Activated CD4-positive, alpha-beta T cell treated with anti-CD3 and anti-CD28 coated beads, Interleukin-2, Interleukin-6, amounts not matched to agents 100 ng/mL and 50 ng/mL, durations not matched to agents 16 hours and 8 hours (primary cell): Measurements from ENCODE around the gene CHST10.

ENCODE experiments used
- DNase-seq: peaks from one replicate; pipeline ENCODE4 v3.0.0-alpha.2; 2020

CHST10 gene

DNA sequence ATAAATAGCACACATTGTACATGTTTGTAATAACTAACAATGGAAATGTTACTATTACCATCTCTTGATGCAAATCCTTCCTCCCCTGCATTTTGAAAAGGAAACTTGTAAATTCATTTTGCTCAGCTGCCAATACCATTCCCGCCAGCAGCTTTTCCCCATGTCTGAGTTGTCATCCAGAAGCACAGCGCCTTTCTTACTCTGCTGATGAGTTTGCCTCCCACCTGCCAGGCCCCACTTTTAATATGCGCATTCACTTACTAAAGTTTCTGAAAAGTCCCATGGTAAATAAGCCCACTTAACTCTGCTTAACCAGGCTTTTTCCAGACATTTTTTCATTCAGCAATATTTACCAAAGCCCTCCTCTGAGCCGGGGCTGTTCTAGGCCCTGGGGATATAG lies 3.9 kb downstream of the CHST10 start:
- no peak for DNase-seq

- no peak for DNase-seq
These were observed 4.6 kb downstream of the CHST10 start for GRCh38 chr2:100412881-100413321.

- DNase-seq, result no peak
These were observed 5.0 kb downstream of the CHST10 start for GRCh38 chr2:100412466-100412865.

DNA sequence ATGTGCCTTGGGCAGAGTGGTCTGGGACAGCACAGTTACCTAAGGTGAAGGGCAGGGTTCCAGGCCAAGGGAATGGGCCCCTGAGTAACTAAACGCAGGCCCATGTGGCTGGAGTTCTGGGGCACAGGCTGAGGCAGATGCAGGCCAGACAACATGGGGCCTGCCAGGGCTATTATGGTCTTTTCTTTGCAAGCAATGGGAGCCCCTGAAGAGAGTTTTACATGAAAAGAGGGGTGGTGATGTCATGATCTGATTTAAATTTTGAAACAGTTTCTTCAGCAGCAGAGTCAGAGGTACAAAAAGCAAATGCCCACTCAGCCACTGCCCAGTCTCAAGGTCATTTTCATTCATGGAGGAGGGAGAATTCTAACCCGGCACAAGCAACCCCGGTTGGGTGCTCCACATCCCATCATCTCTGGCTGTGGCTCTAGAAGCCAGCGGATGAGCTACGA lies 5.6 kb downstream of the CHST10 start:
- no peak for DNase-seq

DNA sequence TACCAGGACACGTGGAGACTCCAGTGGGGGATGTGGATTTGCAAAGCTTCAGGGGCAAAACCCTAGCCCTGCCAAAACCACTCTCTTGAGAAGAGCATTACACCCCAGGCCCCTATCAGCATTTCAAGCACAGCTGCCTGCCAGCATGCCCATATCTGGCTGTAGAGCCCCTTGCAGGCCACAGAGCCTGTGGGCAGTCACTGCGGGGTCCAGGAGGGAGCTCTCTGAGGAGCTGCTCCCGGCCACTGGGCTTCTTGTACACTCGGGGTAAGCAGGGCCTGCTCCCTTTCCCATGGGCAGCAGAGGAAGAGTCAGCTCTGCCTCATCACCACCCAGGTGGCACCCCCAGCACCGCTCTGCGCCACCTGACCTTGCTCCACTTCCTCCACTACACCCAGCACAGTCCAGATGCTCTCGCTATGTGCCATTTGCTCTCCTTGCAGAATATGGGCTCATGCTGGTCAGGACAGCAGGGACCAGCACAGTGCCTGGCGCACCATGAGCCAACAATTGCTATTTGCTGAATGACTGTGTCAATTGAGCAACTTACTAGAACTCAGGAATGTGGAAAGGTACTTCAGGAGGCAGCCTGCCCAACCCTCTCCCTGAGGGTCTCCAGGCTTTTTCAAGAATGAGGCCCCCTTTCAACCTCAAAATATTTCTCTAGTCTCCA lies 7.4 kb downstream of the CHST10 start:
- DNase-seq, result no peak

- no peak for DNase-seq
These were observed 8.0 kb downstream of the CHST10 start for GRCh38 chr2:100409461-100409860.

- no peak for DNase-seq
These were observed 8.5 kb downstream of the CHST10 start for GRCh38 chr2:100408941-100409340.

- DNase-seq, result no peak
These were observed 9.4 kb downstream of the CHST10 start for GRCh38 chr2:100408104-100408503.

GRCh38 chr2:100407563-100407962 lies 9.9 kb downstream of the CHST10 start:
- DNase-seq, result no peak

DNA sequence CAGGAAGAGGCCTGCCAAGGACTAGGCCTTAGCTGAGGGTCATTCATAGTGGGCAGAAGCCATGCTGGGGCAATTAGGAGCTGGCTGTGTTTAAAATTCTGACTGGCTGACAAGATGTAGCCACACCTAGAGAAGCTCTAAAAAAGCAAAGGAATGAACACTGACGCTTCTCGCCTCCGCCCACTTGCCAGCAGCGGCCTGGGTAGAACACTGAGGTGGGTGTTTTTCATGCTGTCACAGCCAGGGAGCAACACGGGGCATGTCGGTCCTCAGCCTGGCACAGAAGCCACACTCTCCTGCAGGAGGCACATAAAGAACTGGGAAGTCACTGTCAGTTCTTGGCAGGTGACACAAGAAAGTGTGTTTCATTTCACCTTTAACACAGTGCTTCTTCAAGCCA lies 10.4 kb downstream of the CHST10 start:
- DNase-seq, result no peak

DNA sequence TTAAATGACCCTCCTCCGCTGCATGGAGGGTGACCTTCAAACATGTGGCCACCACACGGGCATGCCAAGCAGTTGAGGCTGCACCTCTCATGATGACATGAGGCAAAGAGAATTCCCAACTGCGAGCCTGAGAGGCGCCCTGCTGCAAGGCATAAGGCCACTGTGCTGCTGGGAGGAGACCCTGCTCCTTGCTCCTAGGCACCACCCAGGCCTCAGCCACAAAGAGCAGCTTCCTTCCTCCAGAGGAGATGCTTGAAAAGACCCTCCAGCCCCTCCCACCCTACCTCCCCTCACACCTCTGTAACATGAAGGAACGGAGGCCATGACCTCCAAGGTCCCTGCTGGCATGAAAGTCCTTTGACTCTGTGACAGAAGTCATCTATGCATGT lies 11.4 kb downstream of the CHST10 start:
- no peak for DNase-seq

DNA sequence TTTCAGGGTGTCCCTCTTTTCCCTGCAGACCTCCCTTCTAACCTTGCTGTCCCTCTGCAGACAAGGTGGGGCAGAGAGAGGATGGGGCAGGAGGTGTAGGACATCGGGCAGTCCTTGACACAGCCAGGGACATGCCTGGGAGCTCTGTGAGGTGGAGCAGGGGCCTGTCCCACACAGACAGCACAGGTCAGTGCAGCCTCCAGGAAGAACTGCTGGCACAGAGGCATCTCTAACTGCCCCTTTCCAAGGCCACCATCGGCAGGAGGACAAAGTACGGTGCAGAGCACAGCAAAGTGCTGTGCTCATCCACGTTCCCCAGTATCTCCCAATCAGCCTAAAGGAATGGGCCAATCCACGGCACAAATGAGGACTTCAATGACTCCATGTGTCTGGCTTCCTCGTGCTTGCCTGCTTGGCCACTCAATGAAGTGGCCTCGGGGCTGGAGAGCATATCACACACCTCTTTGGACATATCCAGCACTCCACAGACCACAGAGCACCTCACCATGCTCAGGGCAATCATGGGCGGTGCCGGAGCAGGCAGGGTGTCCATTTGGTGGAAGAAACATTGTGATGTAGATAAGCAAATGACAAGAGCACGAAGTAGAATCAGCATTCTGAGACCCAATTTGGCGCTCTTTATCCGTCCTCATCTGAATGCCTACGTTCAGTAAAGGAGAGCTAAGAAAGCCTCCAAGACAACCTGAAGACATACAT lies 11.9 kb downstream of the CHST10 start:
- no peak for DNase-seq

GRCh38 chr2:100404411-100404810 lies 13.1 kb downstream of the CHST10 start:
- DNase-seq, result no peak

- no peak for DNase-seq
These were observed 13.7 kb downstream of the CHST10 start for GRCh38 chr2:100403722-100404121.

DNA sequence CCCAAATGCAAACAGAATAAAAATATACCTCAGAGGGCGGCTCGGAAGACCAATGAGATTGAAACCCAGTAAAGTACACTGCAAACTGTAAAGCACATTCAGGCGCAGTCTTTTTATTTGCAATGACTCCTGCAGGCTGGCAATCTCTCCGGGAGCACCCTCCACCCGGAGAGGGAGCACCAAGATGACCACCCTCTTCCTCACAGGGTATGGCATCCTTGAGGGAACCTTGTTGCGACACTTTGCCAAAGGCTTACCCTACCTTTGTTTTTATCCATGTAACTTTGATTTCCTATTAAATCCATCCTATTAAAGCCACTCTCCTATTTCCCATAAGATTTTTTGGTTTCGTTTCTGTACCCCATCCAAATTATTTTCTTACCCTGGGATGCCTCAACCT lies 16.2 kb downstream of the CHST10 start:
- no peak for DNase-seq

DNA sequence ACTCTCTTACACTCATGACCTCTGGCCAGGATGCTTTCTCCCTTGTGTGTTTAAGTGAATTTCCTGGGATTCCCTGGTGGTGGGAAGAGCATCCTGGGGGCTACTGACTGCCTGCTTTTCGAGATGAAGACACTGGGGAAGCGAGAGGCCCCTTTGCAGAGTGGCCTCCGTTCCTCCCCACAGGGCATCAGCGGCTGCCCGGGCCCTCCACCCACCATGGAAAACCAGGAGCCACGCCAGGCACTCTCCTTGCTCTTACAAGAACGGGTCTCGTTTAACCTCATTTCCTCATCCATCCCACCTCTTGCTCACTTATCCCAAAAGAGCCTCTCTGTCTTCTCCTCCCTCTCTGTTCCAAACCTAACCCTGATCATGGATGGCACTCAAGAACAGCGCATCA lies 17.8 kb downstream of the CHST10 start:
- DNase-seq, result no peak

- DNase-seq, result no peak
These were observed 19.5 kb downstream of the CHST10 start for GRCh38 chr2:100397976-100398375.

GRCh38 chr2:100397118-100397860 lies 20.2 kb downstream of the CHST10 start:
- no peak for DNase-seq

DNA sequence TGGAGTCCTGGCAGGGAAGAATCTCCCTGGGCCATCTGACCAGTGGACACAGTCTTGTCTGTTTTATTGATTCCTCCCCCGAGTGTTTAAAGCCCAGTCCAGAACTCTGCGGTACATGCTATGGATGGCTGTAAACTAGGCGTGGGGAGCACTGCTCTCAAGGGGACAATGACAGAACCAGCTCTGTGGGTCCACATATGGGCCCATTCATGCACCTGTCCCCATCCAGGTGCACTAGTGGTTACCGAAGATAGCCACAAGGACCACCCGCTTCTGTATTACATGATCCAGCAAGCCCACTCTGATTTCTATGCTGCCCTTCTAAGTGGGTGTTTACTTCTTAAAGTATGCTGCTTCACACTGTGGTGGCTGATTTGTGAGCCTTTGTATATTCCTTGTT lies 21.0 kb downstream of the CHST10 start:
- no peak for DNase-seq

DNA sequence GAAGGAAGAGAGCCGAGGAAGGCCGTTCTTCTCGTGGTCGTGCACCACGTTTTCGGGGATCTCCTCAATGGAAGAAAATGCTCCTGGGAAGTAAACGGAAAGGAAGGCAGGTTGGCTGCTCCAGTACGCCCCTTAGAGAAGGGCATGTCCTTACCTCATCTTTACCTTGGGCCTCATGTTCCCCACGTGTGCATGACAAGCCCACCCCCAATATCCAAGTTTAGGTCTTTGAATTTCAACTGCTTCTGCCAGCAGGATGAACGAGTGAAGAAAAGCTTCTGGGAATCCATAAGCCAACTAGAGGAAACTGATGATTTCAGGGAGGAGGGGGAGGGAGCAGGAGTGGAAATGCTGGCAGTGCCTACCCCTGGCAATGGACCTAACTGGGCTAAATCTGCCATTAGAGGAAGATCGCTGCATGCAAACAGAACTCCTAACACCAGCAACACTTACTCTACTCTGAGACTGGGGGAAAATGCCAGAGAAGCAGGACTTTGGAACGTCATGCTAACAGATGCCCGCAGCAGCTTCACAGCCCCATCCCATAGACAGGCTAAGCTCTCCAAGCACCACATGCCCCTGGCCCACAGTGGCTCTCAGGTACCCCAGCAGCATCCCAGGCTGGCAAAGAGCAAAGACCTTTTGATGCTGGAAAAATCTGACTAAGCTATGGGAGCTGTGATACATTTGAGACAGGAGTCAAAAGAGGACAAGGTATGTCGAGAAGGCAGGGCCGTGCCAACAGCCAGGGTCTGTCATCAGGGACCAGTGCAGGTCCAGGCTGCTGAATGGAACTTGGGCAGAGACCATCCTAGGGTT lies 21.7 kb downstream of the CHST10 start:
- DNase-seq, result no peak

GRCh38 chr2:100394111-100394641 lies 23.3 kb downstream of the CHST10 start:
- DNase-seq, result no peak

DNA sequence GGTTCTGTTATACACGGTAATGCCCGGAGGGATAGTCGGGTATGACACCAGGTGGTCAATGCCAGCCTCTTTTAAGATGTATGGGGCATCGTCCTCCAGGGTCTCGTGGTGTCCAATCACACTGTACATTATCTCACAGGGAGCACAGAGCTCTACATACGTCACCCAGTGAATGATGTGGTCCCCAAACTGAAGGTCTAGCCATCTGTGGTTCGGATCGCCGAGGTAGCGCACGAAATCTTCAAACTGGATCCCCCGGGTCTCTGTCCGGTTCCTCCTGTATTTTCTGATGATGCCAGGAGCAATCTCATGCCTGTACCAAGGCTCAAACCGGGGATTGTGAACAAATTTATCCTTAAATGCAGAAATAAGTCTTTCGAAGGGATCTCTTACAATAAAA lies 24.1 kb downstream of the CHST10 start:
- no peak for DNase-seq

- no peak for DNase-seq
These were observed 24.8 kb downstream of the CHST10 start for GRCh38 chr2:100392715-100393114.
